Measurements from ENCODE around the gene PFKP.
A peak's percentile ranks its signal among the peaks of the same experiment; 100 is the strongest.

PFKP gene

GRCh38 chr10:3123571-3124411 is 56.4 kb downstream of the PFKP start:
- 84 to 85% methylated on average over 32 of the region's 32 CpGs for WGBS, 2 experiments
- no peak overlapping the region for H3K4me3 ChIP-seq (ENCODE audit: insufficient read depth, low read depth, low read length)

GRCh38 chr10:3124412-3125175 is 57.2 kb downstream of the PFKP start:
- Histone ChIP-seq H3K9me3 (ENCODE audit: control insufficient read depth, low read length) (no peaks in the 10 kb centered on the region), H3K4me1 (ENCODE audit: control insufficient read depth, insufficient read depth, low read length) (peaks cover 13% of the 10 kb centered on the region), H3K27me3 (ENCODE audit: control insufficient read depth, insufficient read depth, low read length, poor library complexity, severe bottlenecking) (no peaks in the 10 kb centered on the region), H3K27ac (ENCODE audit: insufficient read depth, low read depth, low read length, poor library complexity, severe bottlenecking) (no peak overlapping the region), H3K4me3 (ENCODE audit: insufficient read depth, low read depth, low read length) (no peak overlapping the region), H3K36me3 (ENCODE audit: control insufficient read depth, insufficient read depth, low read length) (peaks cover 16% of the 10 kb centered on the region)
- 91% methylated on average over 40 of the region's 40 CpGs for WGBS, 2 experiments

More at GRCh38 chr10:3123571-3124411, 56.4 kb downstream of the PFKP start:
- Histone ChIP-seq H3K27ac (ENCODE audit: insufficient read depth, low read depth, low read length, poor library complexity, severe bottlenecking) (no peak overlapping the region), H3K36me3 (ENCODE audit: control insufficient read depth, insufficient read depth, low read length) (peaks cover 16% of the 10 kb centered on the region), H3K27me3 (ENCODE audit: control insufficient read depth, insufficient read depth, low read length, poor library complexity, severe bottlenecking) (no peaks in the 10 kb centered on the region), H3K9me3 (ENCODE audit: control insufficient read depth, low read length) (no peaks in the 10 kb centered on the region), H3K4me1 (ENCODE audit: control insufficient read depth, insufficient read depth, low read length) (peaks cover 13% of the 10 kb centered on the region)

- H3K27me3 ChIP-seq (ENCODE audit: control insufficient read depth, insufficient read depth, low read length, poor library complexity, severe bottlenecking): no peaks in the 10 kb centered on the region
- peaks cover 13% of the 10 kb centered on the region for H3K4me1 ChIP-seq (ENCODE audit: control insufficient read depth, insufficient read depth, low read length)
- no peak overlapping the region for H3K27ac ChIP-seq (ENCODE audit: insufficient read depth, low read depth, low read length, poor library complexity, severe bottlenecking)
- peaks cover 16% of the 10 kb centered on the region for H3K36me3 ChIP-seq (ENCODE audit: control insufficient read depth, insufficient read depth, low read length)
- no peaks in the 10 kb centered on the region for H3K9me3 ChIP-seq (ENCODE audit: control insufficient read depth, low read length)
- no peak overlapping the region for H3K4me3 ChIP-seq (ENCODE audit: insufficient read depth, low read depth, low read length)
- WGBS, 2 experiments: 94 to 96% methylated on average over 24 of the region's 24 CpGs
Observed at GRCh38 chr10:3125527-3126170, 58.3 kb downstream of the PFKP start.

- Histone ChIP-seq H3K36me3 (ENCODE audit: control insufficient read depth, insufficient read depth, low read length) (peaks cover 16% of the 10 kb centered on the region), H3K27me3 (ENCODE audit: control insufficient read depth, insufficient read depth, low read length, poor library complexity, severe bottlenecking) (no peaks in the 10 kb centered on the region), H3K9me3 (ENCODE audit: control insufficient read depth, low read length) (no peaks in the 10 kb centered on the region), H3K4me1 (ENCODE audit: control insufficient read depth, insufficient read depth, low read length) (peaks cover 13% of the 10 kb centered on the region), H3K4me3 (ENCODE audit: insufficient read depth, low read depth, low read length) (no peak overlapping the region), H3K27ac (ENCODE audit: insufficient read depth, low read depth, low read length, poor library complexity, severe bottlenecking) (no peak overlapping the region)
- 92 to 95% methylated on average over 15 of the region's 15 CpGs for WGBS, 2 experiments
Observed at GRCh38 chr10:3126249-3126648, 58.9 kb downstream of the PFKP start.

- H3K4me1 ChIP-seq (ENCODE audit: control insufficient read depth, insufficient read depth, low read length): peaks cover 13% of the 10 kb centered on the region
- H3K9me3 ChIP-seq (ENCODE audit: control insufficient read depth, low read length): no peaks in the 10 kb centered on the region
- peaks cover 16% of the 10 kb centered on the region for H3K36me3 ChIP-seq (ENCODE audit: control insufficient read depth, insufficient read depth, low read length)
- WGBS, 2 experiments: 81 to 82% methylated on average over 25 of the region's 25 CpGs
- no peak overlapping the region for H3K4me3 ChIP-seq (ENCODE audit: insufficient read depth, low read depth, low read length)
- H3K27ac ChIP-seq (ENCODE audit: insufficient read depth, low read depth, low read length, poor library complexity, severe bottlenecking): peak overlapping the region; percentile 44
- H3K27me3 ChIP-seq (ENCODE audit: control insufficient read depth, insufficient read depth, low read length, poor library complexity, severe bottlenecking): no peaks in the 10 kb centered on the region
Observed at GRCh38 chr10:3126741-3127346, 59.5 kb downstream of the PFKP start.

- H3K36me3 ChIP-seq (ENCODE audit: control insufficient read depth, insufficient read depth, low read length): peaks cover 20% of the 10 kb centered on the region
Observed at GRCh38 chr10:3127921-3128320, 60.6 kb downstream of the PFKP start.

GRCh38 chr10:3128379-3129130 is 61.2 kb downstream of the PFKP start:
- H3K9me3 ChIP-seq (ENCODE audit: control insufficient read depth, low read length): no peaks in the 10 kb centered on the region
- no peaks in the 10 kb centered on the region for H3K27me3 ChIP-seq (ENCODE audit: control insufficient read depth, insufficient read depth, low read length, poor library complexity, severe bottlenecking)
- peaks cover 13% of the 10 kb centered on the region for H3K4me1 ChIP-seq (ENCODE audit: control insufficient read depth, insufficient read depth, low read length)
- H3K36me3 ChIP-seq (ENCODE audit: control insufficient read depth, insufficient read depth, low read length): peaks cover 22% of the 10 kb centered on the region
- no peak overlapping the region for H3K4me3 ChIP-seq (ENCODE audit: insufficient read depth, low read depth, low read length)
- WGBS, 2 experiments: 94 to 95% methylated on average over 24 of the region's 24 CpGs
- H3K27ac ChIP-seq (ENCODE audit: insufficient read depth, low read depth, low read length, poor library complexity, severe bottlenecking): no peak overlapping the region

More at GRCh38 chr10:3127921-3128320, 60.6 kb downstream of the PFKP start:
- Histone ChIP-seq H3K4me1 (ENCODE audit: control insufficient read depth, insufficient read depth, low read length) (peaks cover 13% of the 10 kb centered on the region), H3K4me3 (ENCODE audit: insufficient read depth, low read depth, low read length) (no peak overlapping the region), H3K27me3 (ENCODE audit: control insufficient read depth, insufficient read depth, low read length, poor library complexity, severe bottlenecking) (no peaks in the 10 kb centered on the region), H3K27ac (ENCODE audit: insufficient read depth, low read depth, low read length, poor library complexity, severe bottlenecking) (no peak overlapping the region), H3K9me3 (ENCODE audit: control insufficient read depth, low read length) (no peaks in the 10 kb centered on the region)
- 85% methylated on average over 10 of the region's 10 CpGs for WGBS, 2 experiments

GRCh38 chr10:3129581-3130340 is 62.4 kb downstream of the PFKP start:
- peaks cover 21% of the 10 kb centered on the region for H3K36me3 ChIP-seq (ENCODE audit: control insufficient read depth, insufficient read depth, low read length)
- no peak overlapping the region for H3K4me3 ChIP-seq (ENCODE audit: insufficient read depth, low read depth, low read length)
- no peaks in the 10 kb centered on the region for H3K9me3 ChIP-seq (ENCODE audit: control insufficient read depth, low read length)
- H3K27ac ChIP-seq (ENCODE audit: insufficient read depth, low read depth, low read length, poor library complexity, severe bottlenecking): no peak overlapping the region
- 97% methylated on average over 40 of the region's 40 CpGs for WGBS, 2 experiments
- H3K27me3 ChIP-seq (ENCODE audit: control insufficient read depth, insufficient read depth, low read length, poor library complexity, severe bottlenecking): no peaks in the 10 kb centered on the region
- peaks cover 13% of the 10 kb centered on the region for H3K4me1 ChIP-seq (ENCODE audit: control insufficient read depth, insufficient read depth, low read length)

- Histone ChIP-seq H3K4me1 (ENCODE audit: control insufficient read depth, insufficient read depth, low read length) (peaks cover 7% of the 10 kb centered on the region), H3K4me3 (ENCODE audit: insufficient read depth, low read depth, low read length) (no peak overlapping the region), H3K27me3 (ENCODE audit: control insufficient read depth, insufficient read depth, low read length, poor library complexity, severe bottlenecking) (no peaks in the 10 kb centered on the region), H3K9me3 (ENCODE audit: control insufficient read depth, low read length) (no peaks in the 10 kb centered on the region), H3K36me3 (ENCODE audit: control insufficient read depth, insufficient read depth, low read length) (peaks cover 21% of the 10 kb centered on the region), H3K27ac (ENCODE audit: insufficient read depth, low read depth, low read length, poor library complexity, severe bottlenecking) (no peak overlapping the region)
- 96 to 97% methylated on average over 4 of the region's 4 CpGs for WGBS, 2 experiments
Observed at GRCh38 chr10:3131098-3131497, 63.8 kb downstream of the PFKP start.
